Right atrium auricular region (tissue), 2 donors: ENCODE data around the gene NUTM1. TPM values are rescaled to one million over a fixed set of nuclear protein-coding genes. Genes with fewer than 3 reads are reported as not detected.

Source experiments
- DNase-seq: peaks from one replicate; pipeline ENCODE4 v3.0.0-alpha.2; 2019; ENCODE audit warnings: low spot score
- H3K27ac ChIP-seq, 2 donors: fragments of 200-600 bp; sonication (generic); 1 replicate in 1 of 2; 2 replicates in 1 of 2; pipeline ENCODE4 v1.5.1; 2016 to 2019
- H3K27me3 ChIP-seq, 2 donors: fragments of 200-600 bp; sonication (generic); one replicate each; pipeline versions ENCODE4 v1.5.1 to v1.6.0; 2017 to 2019
- H3K36me3 ChIP-seq: fragments of 200-600 bp; sonication (generic); one replicate; pipeline ENCODE4 v1.5.1; 2016
- H3K4me1 ChIP-seq, 2 donors: fragments of 200-600 bp; sonication (generic); one replicate each; pipeline versions ENCODE4 v1.5.1 to v1.6.0; 2017 to 2019
- H3K4me3 ChIP-seq, 2 donors: fragments of 200-600 bp; sonication (generic); 1 replicate in 1 of 2; 2 replicates in 1 of 2; pipeline ENCODE4 v1.5.1; 2017 to 2019; ENCODE audit warnings: mild to moderate bottlenecking in 1 of 2, moderate library complexity in 1 of 2
- H3K9me3 ChIP-seq, 2 donors: fragments of 200-600 bp; sonication (generic); one replicate each; pipeline ENCODE4 v1.5.1; 2019
- CTCF ChIP-seq, 2 donors: fragments of 200-600 bp; sonication (generic); IDR thresholded peaks; one replicate each; pipeline ENCODE4 v1.5.1; 2019; ENCODE audit warnings: antibody characterized with exemption in 2 of 2
- total RNA-seq, 2 donors: library from RNA; depleted of rRNA; stranded (reverse); fragments of >200 nt; gene quantifications; one replicate each; pipeline ENCODE4 v1.1.0, GENCODE V29; 2016

Gene NUTM1
- total RNA-seq, 2 donors from 2014 or later = not detected

GRCh38 chr15:34314491-34315490, 28.3 kb upstream of the NUTM1 start:
- Histone ChIP-seq H3K27me3 (no peaks in the 10 kb centered on the region), H3K36me3 (no peaks in the 10 kb centered on the region), H3K9me3 (no peaks in the 10 kb centered on the region), H3K4me3 (no peak overlapping the region), H3K27ac (no peak overlapping the region), H3K4me1 (peaks cover 0 to 22% of the 10 kb centered on the region in 2 donors)
- DNase-seq = no peak
- no peak for TF ChIP-seq CTCF (IDR thresholded peaks at IDR 0.05)

- DNase-seq = peak; percentile 83
- Histone ChIP-seq H3K27ac (peak overlapping the region; percentile 25 to 71), H3K4me3 (peak overlapping the region; percentile 41 to 55), H3K4me1 (peaks cover 0 to 22% of the 10 kb centered on the region in 2 donors), H3K27me3 (no peaks in the 10 kb centered on the region), H3K9me3 (no peaks in the 10 kb centered on the region), H3K36me3 (no peaks in the 10 kb centered on the region)
- TF ChIP-seq CTCF (IDR thresholded peaks at IDR 0.05) = no peak
These were observed 24.6 kb upstream of the NUTM1 start for GRCh38 chr15:34318277-34319079.

GRCh38 chr15:34323217-34323616, 19.9 kb upstream of the NUTM1 start:
- no peak for TF ChIP-seq CTCF (IDR thresholded peaks at IDR 0.05)
- Histone ChIP-seq H3K27ac (no peak overlapping the region), H3K4me1 (peaks cover 0 to 4% of the 10 kb centered on the region in 2 donors), H3K27me3 (no peaks in the 10 kb centered on the region), H3K36me3 (no peaks in the 10 kb centered on the region), H3K4me3 (no peak overlapping the region), H3K9me3 (no peaks in the 10 kb centered on the region)
- no peak for DNase-seq

- Histone ChIP-seq H3K27me3 (no peaks in the 10 kb centered on the region), H3K36me3 (no peaks in the 10 kb centered on the region), H3K9me3 (no peaks in the 10 kb centered on the region), H3K4me1 (no peaks in the 10 kb centered on the region), H3K4me3 (no peak overlapping the region), H3K27ac (no peak overlapping the region)
- no peak for DNase-seq
- TF ChIP-seq CTCF (IDR thresholded peaks at IDR 0.05) = no peak
These were observed 18.2 kb upstream of the NUTM1 start for GRCh38 chr15:34324933-34325332.

- no peak overlapping the region for H3K4me3 ChIP-seq
- DNase-seq = no peak
- H3K9me3 ChIP-seq = no peaks in the 10 kb centered on the region
- no peaks in the 10 kb centered on the region for H3K27me3 ChIP-seq
- H3K27ac ChIP-seq = no peak overlapping the region
- TF ChIP-seq CTCF (IDR thresholded peaks at IDR 0.05) = no peak
- no peaks in the 10 kb centered on the region for H3K4me1 ChIP-seq
- H3K36me3 ChIP-seq = no peaks in the 10 kb centered on the region
These were observed 17.7 kb upstream of the NUTM1 start for GRCh38 chr15:34325368-34325767.
